A204.1 (cell line): Measurements from ENCODE around the gene SHBG.
"Not testable (repeated sequence)": the region's sequence is repeated elsewhere in the genome, so short reads cannot be mapped to it uniquely, and the experiment has no call there.

Source experiments
- FAIRE-seq: peaks from 2 replicates; lab custom pipeline; 2012; peaks lifted over from hg19 to GRCh38; lab: Jason Lieb, UNC

The SHBG gene, protein sequence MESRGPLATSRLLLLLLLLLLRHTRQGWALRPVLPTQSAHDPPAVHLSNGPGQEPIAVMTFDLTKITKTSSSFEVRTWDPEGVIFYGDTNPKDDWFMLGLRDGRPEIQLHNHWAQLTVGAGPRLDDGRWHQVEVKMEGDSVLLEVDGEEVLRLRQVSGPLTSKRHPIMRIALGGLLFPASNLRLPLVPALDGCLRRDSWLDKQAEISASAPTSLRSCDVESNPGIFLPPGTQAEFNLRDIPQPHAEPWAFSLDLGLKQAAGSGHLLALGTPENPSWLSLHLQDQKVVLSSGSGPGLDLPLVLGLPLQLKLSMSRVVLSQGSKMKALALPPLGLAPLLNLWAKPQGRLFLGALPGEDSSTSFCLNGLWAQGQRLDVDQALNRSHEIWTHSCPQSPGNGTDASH

DNA sequence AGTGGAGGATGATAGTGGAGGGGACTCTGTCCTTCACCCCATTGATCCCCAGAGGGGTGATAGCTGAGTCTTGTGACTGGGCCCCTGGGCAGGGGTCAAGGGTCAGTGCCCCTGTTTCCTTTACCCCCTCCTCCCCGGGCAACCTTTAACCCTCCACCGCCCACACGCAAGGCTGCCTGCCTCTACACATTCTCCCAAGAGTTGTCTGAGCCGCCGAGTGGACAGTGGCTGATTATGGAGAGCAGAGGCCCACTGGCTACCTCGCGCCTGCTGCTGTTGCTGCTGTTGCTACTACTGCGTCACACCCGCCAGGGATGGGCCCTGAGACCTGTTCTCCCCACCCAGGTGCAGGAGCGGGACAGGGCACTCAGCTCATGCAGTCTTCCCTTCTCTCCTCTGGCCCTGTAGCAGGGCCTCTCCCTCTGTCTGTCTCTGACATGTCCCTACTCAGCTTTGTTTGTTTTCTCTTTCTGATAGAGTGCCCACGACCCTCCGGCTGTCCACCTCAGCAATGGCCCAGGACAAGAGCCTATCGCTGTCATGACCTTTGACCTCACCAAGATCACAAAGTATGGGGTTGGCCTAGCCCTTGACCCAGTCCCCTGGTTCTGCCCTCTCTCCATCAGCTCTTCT lies at the start of gene SHBG:
Gene SHBG (plus strand): TSS at position 197 of the 633 bp plus-strand sequence. CDS start 38 bp downstream, at position 235.
- no peak for FAIRE-seq

DNA sequence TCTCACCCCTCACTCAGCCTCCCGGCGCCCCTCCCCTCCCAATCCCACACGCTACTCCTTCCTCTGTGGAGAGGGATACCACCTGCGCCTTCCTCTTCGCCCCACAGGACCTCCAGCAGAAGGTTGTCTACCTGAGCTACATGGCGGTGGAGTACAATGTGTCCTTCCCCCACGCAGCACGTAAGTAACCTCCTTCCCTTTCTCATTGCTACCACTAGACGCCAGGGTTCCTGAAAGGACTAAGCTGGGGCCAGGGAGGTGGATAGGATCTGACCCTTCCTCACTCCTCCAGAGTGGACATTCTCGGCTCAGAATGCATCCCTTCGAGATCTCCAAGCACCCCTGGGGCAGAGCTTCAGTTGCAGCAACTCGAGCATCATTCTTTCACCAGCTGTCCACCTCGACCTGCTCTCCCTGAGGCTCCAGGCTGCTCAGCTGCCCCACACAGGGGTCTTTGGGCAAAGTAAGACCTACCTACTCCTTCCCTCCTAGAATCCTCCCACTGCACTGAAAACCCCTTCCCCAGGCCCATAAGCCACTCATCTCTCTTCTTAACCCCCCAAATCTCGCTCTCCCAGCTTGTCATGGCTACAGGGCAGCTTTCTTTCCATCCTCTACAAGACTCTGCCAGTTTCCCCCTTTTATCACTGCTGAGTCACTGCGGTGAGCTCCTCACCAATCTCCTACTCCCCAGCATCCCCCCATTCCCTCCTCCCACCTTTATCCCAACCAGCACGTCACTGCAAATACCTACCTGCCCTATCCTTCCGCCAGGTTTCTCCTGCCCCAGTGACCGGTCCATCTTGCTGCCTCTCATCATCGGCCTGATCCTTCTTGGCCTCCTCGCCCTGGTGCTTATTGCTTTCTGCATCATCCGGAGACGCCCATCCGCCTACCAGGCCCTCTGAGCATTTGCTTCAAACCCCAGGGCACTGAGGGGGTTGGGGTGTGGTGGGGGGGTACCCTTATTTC lies 49.0 kb upstream of the SHBG start:
- no peak for FAIRE-seq

DNA sequence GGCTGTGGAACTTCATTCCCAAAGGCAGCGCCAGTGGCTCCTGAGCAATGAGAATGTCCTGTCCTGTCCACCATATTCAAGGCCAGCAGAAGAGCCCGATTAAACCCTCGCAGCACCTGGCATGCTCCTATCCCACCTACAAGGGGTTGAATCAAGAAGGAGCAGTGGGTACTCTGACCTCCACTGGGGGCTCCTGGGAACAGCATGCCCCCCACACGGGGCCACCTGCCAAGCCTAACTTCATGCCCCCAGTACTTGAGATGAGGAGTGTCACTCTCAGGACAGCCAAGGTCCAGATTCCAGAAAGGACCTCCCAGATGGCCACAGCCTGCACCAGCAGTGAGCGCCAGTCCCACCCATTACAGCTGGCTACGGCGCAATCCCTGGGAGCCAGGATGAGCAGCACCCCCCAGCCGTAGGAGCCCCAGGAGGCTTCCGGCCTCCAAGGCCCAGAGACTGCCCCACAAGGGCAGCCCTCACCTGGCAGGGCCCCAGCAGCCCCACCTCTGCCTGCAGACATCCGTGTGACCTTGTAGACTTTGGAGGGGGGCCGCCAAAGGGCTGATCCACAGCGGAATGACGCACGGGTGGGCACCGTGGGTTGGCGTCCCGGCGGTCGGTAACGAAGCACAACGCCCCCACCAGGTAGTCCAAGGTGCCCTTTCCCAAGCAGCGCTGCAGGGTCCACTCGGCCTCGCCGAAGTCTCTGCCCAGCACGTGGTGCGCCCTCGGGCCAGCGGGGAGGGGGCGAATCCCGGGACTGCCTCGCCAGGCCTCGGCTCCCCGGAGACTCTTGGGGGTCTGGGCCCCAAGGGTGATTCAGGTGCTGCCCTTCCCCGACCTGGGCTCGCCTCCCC lies 47.3 kb upstream of the SHBG start:
- FAIRE-seq = no peak

DNA sequence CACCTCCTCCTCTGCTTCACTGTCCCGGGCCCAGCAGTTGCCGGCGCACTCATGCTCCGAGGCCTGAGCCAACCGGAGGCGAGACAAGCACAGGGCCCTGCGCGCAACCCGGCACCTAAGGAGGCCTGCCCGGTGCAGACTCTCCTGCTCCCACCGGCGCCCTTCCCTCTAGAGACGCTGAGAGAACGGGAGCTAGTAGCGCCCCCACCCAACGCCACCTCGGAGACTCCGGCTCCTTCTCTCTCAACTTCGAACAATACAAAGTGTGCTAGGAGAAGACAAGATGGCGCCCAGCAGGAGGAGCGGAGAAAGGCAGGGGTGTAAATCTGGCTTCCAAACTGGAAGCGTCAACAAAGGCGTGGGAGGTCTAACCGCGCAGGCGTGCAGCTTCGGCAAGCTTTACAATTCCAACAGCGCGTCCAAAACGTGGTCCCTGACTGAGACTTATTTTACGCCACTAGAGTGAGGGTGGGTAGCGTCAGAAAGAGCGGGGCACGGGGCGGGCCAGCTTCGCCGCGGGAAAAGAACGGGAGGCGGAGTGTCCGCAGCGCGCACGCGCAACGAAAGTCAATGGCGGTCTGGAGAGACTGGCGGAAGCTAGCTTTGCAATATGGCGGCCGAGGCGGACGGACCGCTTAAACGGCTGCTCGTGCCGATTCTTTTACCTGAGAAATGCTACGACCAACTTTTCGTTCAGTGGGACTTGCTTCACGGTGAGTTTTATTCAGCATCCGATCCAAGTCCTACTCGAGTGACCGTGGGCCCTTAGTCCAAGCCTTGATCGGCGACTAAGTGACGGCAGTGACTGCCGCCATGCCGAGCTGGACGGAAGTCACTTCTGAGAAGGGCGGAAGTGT lies 46.5 kb upstream of the SHBG start, which contains the start of gene MPDU1:
Gene MPDU1 (plus strand): TSS at position 600 of the 857 bp plus-strand sequence. CDS start 11 bp downstream, at position 611.
- FAIRE-seq = peak; percentile 94

DNA sequence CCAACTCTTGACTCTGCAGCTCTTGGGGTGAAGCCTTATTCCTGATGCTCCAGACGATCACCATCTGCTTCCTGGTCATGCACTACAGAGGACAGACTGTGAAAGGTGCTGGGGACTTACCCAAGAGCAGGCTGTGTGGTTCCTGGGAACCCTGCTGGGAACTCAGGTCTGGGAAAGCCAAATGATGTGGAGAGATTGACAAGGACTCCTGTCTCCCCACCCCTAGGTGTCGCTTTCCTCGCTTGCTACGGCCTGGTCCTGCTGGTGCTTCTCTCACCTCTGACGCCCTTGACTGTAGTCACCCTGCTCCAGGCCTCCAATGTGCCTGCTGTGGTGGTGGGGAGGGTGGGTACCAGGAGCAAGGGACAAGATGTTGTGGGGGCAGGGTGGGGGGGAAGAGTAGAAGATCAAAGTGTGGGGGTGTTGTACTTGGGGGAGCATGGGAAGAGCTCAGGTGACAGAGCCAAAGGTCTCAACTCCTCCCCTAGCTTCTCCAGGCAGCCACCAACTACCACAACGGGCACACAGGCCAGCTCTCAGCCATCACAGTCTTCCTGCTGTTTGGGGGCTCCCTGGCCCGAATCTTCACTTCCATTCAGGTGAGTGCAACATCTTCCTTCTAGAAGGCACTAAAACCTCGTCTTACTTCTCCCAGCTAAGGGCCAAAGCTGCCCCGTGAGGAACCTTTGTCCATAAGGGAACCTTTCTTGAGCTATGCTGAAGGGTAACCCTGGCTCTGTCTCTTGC lies 43.1 kb upstream of the SHBG start:
- FAIRE-seq = no peak

DNA sequence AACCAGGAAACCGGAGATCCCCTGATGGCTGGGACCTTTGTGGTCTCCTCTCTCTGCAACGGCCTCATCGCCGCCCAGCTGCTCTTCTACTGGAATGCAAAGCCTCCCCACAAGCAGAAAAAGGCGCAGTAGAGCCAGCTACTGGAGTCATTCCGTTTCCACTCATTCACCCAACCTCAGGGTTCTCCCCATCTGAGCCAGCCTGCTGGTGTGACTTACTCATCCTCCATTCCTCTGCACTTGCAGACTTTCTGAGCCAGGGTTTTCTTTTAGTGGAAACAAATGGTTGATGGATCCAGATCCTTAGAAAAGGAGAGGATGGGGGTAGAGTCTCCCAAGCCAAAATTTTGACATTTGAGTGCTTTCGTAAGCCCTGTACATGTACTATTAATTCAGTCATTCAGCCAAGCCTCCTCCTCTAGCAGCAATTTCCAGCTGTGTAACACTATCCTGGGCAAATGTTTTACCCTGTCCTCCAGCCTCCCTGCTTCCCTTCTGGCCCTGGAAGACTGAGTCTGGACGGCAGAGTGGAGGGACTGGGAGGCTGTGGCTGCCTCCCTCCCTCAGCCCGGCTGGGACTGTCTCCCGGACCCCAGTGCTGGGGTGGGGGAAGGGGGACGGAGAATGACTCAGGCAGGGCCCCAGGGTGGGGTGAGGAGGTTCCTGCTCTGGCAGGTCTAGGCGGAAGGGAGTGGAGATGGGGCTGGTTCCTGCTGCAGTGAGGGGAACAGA lies 42.3 kb upstream of the SHBG start:
- FAIRE-seq = no peak

DNA sequence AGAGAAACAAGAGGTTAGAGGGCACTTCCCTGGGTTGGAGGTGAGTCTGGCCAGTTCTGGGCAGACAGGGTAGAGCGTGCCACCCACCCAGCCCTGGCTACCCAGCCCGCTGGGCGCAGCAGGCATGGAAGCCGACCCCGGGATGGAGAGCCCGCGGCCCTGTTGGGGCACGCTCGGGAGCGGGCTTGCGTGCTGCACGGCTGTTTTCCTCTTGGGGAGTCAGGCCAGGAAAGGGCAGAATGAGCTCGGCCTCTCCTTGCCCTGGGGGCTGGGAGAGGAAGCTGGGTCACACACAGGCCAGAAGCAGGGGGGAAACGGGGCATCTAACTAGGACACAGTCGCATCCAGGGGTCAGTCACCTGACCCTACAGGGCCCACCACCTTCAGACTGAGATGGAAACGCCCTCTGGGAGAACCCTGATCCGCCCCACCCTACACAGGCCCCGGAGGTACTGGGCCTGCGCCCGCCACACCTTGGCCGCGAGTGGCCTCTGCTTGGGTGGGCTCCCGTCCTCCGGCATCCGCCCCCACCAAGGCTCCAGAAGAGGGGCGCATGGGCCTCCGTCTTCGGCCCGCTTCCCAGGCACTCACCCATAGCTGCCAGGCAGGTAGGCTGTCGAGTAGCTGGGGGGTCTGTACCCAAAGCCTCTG lies 41.3 kb upstream of the SHBG start:
- no peak for FAIRE-seq

DNA sequence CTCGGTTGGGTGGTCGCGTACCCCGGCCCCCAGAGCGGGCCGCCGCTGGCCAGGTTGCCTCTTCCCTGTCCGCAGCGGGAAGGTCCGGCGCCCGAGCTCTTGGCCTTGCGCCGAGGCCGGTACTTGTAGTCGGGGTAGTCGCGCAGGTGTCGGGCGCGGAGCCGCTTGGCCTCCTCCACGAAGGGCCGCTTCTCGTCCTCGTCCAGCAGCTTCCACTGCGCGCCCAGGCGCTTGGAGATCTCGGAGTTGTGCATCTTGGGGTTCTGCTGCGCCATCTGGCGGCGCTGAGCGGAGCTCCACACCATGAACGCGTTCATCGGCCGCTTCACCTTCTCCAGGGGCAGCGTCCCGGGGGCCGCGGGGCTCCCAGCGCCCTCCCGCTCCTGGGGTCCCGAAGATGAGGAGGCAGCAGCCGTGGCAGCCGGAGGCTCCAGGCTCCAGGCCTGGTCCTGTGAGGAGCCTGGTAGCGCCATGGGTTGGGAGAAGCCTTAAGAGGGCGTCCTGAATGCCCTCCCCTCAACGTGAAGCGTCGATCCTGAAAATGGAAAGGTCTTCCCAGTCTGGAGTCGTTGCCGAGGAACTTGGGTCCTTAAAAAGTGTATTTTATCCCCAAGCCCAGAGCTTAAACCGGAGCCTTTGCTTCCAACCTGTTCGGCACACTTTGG lies 40.6 kb upstream of the SHBG start:
- FAIRE-seq = no peak

DNA sequence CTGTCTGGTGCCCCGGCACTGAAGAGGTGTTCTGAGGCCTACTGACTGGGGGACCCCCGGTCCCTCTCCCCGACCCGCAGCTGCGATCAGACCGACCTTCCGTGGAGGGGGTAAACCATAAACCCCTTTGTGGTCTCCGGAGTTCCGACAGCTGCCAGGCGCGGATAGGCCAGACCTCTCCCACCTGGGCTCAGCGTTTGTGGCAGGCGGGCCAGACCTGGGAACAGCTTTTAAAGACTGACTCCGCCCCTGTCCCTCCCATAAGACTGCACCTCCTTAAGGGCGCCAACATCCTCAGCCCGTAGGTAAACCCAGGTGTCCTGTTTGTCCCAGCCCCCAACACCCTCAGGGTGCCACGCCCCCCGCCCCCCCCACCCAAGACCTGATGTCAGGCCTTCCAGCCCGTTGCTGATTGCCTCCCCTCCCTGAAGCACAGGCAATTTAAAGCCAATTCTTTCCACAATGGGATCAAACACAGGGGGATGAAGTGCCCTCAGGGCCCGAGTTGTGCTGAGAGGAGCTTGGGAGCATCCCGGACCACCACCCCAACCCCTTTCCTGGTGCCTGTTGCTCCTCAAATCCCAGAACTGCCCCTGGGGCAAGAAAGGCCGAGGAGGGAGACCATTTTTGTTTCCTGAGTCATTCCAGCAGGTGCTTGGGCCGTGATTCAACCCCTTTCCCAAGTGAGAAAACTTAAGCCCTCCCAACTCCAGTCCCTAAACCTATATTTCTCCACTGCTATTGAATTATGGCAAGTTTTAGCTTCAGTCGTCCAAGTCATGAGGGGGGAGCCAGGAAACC lies 39.8 kb upstream of the SHBG start, which contains the start of gene SOX15:
Gene SOX15 (minus strand): TSS at position 204 of the 801 bp plus-strand sequence. CDS start 418 bp downstream, outside the sequence.
- no peak for FAIRE-seq

DNA sequence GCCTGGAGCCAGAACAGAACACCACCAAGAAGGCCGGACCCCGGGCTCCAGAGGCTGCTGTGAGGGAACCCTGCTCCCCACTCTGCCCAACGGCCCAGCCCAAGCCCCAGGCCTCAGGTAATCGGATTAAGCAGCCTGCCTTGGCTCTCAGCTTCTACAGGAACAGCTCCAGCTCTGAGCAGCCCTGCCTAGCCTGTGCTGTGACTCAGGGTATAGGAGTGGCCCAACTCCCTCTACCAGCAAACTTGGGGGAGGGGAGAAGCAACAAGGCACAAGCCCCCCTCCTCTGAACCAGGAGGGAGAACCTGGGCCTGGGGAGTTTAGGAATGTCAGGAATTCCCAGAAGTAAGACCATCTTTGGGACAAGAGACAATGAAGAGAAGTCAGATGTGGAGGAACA lies 39.2 kb upstream of the SHBG start:
- no peak for FAIRE-seq

DNA sequence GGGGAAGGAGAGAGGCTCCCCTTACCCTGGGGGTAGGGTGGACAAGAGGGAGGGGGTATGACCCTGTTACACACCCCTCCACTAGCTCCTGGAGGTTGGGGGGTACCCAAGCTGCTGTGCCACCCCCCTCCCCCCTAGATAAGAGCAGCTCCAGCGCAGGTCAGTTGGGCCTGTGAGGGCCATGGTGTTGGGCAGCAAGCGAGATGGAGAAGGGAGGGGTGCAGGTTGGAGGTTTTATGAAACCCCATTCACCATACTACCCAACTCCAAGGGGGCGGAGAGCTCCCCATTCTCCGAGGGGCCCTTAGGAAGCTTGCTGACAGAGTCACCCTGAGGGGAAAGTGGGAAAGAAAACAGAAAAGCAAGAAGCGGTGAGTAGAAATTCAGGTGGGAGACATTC lies 38.3 kb upstream of the SHBG start:
- no peak for FAIRE-seq

DNA sequence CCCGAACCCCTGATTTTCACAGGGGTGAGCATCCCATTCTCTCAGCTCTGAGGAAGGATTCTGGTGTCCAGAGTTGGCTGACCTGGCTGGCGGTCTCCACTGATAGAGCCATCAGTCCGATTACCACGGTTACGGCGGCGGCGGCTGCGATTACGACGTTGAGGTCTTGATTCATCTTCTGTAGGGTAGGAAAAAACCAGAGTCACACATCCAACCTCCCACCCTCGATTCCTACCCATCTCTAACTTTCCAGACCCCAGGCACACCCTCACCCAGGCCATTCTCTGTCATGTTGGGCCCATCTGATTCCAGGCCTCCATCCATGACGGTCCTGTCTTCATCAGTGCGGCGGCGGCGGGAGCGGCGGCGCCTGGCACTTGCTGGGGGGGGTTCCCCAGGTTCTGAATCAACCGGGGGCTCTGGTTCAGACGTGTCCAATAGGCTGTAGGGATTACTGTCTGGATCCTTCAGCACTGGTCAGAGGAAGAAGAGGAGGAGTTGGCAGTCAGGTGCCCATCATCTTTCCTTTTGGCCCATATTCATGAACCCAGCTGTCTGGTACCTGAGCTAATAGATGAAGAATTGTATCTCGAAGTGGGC lies 37.4 kb upstream of the SHBG start:
- FAIRE-seq = no peak

DNA sequence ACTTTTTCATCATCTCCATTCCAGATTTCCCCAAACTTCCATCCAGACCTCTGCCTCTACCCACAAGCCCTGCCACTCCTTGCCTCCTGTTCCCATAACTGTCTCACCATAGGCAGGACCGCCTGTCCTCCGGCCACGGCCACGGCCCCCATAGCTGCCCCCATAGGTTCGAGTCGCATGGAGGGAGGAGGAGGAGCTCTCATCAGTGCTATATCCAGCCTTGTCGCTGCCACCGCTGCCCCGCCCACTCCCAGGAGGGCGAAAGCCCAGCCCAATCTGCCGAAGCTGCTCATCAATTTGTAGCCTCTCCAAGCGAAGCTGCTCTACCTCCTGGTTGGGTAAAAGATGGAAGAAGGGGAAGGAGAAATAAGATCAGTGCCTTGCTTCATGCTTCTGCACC lies 36.6 kb upstream of the SHBG start:
- no peak for FAIRE-seq

DNA sequence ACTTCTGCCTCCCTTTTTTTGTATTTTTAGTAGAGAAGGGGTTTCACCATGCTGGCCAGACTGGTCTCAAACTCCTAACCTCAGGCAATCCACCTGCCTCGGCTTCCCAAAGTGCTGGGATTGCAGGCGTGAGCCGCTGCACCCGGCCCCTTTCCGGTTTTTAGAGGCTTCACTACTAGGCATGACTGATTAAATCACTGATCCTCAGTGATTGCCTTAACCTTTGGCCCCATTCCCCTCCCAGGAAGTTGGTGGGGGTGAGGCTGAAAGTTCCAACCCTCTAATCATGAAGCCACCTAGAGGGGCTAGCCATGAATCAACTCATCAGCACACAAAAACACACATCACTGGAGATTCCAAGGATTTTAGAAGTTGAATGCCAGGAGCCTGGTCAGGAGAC lies 32.4 kb upstream of the SHBG start:
- not testable (repeated sequence) for FAIRE-seq

DNA sequence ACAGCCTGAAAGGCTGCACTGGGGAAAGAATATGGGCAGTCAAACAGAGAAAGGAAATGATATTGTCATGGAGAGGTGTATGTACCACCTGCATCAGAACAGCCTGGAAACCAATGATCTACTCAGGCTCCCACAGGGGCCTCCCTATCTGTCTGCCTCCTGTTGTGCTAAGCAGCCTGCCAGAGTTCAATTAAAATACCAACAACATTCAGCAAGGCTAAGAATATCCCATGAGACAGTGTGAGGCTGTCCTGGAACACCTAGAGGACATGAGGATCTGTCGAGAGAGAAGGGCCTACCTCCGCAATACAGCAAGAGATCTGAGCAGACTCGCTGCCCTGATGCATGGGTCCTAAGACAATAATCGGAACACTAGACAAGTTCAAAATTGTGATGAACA lies 23.7 kb upstream of the SHBG start:
- no peak for FAIRE-seq

DNA sequence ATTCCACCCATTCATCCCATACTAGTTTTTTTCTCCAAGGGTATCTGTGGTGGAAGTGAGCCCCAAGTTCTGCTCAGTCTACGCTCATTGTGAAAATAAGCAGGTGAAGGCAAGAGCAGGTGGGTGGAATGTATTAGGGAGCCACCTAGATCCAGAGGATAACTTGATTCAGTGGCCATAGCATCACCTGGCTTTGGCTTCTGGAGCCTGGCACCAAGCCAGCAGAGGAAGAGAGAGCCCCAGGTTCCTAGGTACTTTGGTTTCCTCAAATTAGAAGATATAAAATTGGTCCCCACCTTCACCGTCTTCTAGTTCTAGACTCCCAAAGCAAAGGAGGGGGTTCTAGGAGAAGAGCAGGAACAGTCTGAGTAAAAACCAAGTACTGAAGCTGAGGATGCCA lies 19.3 kb upstream of the SHBG start:
- FAIRE-seq = no peak
